ENCODE results near the gene HSPA12A. TPM values are rescaled to one million over a fixed set of nuclear protein-coding genes. Genes with fewer than 3 reads are reported as not detected.
A peak's percentile ranks its signal among the peaks of the same experiment; 100 is the strongest.

Gene HSPA12A
- total RNA-seq, 1 donor from 2014 or later = 7.4 TPM

GRCh38 chr10:116738339-116738738 is 4.0 kb downstream of the HSPA12A start:
- DNase-seq (no peak), ATAC-seq (no peak)
- TF ChIP-seq CTCF (IDR thresholded peaks at IDR 0.05) = no peak
- H3K4me3 ChIP-seq = no peak overlapping the region
- H3K36me3 ChIP-seq = no peaks in the 10 kb centered on the region
- no peak overlapping the region for H3K27ac ChIP-seq
- no peaks in the 10 kb centered on the region for H3K4me1 ChIP-seq
- H3K9me3 ChIP-seq = no peaks in the 10 kb centered on the region
- peaks cover 14% of the 10 kb centered on the region for H3K27me3 ChIP-seq
- intact Hi-C loops (cut with DNase I) = no loop called here

GRCh38 chr10:116737627-116738327 is 4.6 kb downstream of the HSPA12A start:
- DNase-seq (no peak), ATAC-seq (no peak)
- no peaks in the 10 kb centered on the region for H3K4me1 ChIP-seq
- H3K9me3 ChIP-seq = no peaks in the 10 kb centered on the region
- intact Hi-C loops (cut with DNase I) = no loop called here
- H3K27ac ChIP-seq = no peak overlapping the region
- no peak overlapping the region for H3K4me3 ChIP-seq
- TF ChIP-seq CTCF (IDR thresholded peaks at IDR 0.05) = peak; percentile 16
- H3K27me3 ChIP-seq = peaks cover 14% of the 10 kb centered on the region
- H3K36me3 ChIP-seq = no peaks in the 10 kb centered on the region

- no peak overlapping the region for H3K27ac ChIP-seq
- ATAC-seq (no peak), DNase-seq (no peak)
- H3K4me1 ChIP-seq = no peaks in the 10 kb centered on the region
- no peak overlapping the region for H3K4me3 ChIP-seq
- no peaks in the 10 kb centered on the region for H3K36me3 ChIP-seq
- intact Hi-C loops (cut with DNase I) = no loop called here
- no peaks in the 10 kb centered on the region for H3K9me3 ChIP-seq
- no peak for TF ChIP-seq CTCF (IDR thresholded peaks at IDR 0.05)
- no peaks in the 10 kb centered on the region for H3K27me3 ChIP-seq
Observed at GRCh38 chr10:116733566-116733965, 8.8 kb downstream of the HSPA12A start.

- peak; percentile 22 for ATAC-seq
- intact Hi-C loops (cut with DNase I) = no loop called here
Observed at GRCh38 chr10:116732573-116732972, 9.8 kb downstream of the HSPA12A start.

GRCh38 chr10:116730464-116731260 is 11.7 kb downstream of the HSPA12A start:
- Histone ChIP-seq H3K4me3 (no peak overlapping the region), H3K27ac (no peak overlapping the region), H3K4me1 (no peaks in the 10 kb centered on the region), H3K36me3 (no peaks in the 10 kb centered on the region), H3K9me3 (no peaks in the 10 kb centered on the region), H3K27me3 (no peaks in the 10 kb centered on the region)
- TF ChIP-seq CTCF (IDR thresholded peaks at IDR 0.05) = no peak
- ATAC-seq (no peak), DNase-seq (no peak)
- intact Hi-C loops (cut with DNase I) = no loop called here

More at GRCh38 chr10:116732573-116732972, 9.8 kb downstream of the HSPA12A start:
- Histone ChIP-seq H3K9me3 (no peaks in the 10 kb centered on the region), H3K4me3 (no peak overlapping the region), H3K27ac (no peak overlapping the region), H3K4me1 (no peaks in the 10 kb centered on the region), H3K36me3 (no peaks in the 10 kb centered on the region), H3K27me3 (no peaks in the 10 kb centered on the region)
- no peak for TF ChIP-seq CTCF (IDR thresholded peaks at IDR 0.05)
- no peak for DNase-seq

Data from upper lobe of right lung (tissue), 1 donor.